Astrocyte (in vitro differentiated cells and primary cell): ENCODE measurements around the gene KRT4.

Source experiments
- EZH2 ChIP-seq: IDR thresholded peaks from 2 replicates; pipeline ENCODE4 v1.6.1; 2012; ENCODE audit warnings: mild to moderate bottlenecking, low read length, inconsistent platforms; ENCODE audit not compliant: insufficient read depth
- TF ChIP-seq, protein P1 (sequence below): IDR thresholded peaks from 2 replicates; pipeline ENCODE4 v1.5.1; 2011; ENCODE audit warnings: low read depth, mild to moderate bottlenecking, inconsistent platforms, low read length, moderate library complexity; ENCODE audit not compliant: insufficient read depth

DNA sequence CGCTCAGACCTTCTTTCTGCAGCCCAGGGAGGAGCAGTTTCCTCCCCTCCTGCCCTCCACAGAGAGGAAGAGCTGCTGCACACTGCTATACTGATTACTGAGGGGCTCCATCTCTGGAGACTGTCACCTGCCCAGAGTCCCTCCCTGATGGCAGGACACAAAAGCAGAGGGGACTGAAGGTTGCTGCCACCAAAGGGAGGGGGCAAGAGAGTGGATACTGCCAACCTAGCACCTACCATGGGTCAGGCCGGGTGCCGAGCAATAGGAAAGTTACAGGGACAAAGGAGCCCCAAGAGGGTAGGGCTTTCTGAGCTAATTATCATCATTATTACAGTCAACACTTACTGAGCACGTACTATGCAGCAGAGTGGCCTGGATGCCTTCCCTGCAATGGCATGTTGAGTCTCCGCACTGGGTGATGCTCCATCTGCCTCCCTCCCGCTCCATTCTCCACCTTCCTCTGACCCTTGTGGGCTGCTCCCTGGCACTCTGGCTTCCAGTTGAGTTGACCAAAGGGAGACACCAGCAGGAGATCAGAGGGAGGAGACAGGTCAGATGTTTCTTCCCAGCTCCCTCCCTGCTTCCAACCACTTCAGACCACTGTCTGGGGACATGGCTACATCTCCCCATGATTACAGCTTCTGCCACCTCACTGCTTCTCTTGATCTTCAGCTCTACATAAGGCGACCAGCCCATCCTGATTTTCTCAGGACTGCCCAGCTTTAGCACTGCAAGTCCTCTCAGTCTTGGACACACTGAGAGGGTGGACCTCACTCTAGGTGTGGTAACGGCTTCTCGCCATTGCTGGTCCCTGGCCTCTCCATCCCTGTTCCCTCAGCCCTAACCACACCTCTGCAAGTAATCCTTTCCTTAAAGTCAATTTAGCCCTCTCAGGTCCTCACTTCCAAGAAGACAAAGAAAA, 22.8 kb upstream of the KRT4 start:
- TF ChIP-seq, protein P1, sequence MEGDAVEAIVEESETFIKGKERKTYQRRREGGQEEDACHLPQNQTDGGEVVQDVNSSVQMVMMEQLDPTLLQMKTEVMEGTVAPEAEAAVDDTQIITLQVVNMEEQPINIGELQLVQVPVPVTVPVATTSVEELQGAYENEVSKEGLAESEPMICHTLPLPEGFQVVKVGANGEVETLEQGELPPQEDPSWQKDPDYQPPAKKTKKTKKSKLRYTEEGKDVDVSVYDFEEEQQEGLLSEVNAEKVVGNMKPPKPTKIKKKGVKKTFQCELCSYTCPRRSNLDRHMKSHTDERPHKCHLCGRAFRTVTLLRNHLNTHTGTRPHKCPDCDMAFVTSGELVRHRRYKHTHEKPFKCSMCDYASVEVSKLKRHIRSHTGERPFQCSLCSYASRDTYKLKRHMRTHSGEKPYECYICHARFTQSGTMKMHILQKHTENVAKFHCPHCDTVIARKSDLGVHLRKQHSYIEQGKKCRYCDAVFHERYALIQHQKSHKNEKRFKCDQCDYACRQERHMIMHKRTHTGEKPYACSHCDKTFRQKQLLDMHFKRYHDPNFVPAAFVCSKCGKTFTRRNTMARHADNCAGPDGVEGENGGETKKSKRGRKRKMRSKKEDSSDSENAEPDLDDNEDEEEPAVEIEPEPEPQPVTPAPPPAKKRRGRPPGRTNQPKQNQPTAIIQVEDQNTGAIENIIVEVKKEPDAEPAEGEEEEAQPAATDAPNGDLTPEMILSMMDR = no peak
- no peak for TF ChIP-seq EZH2
